Measurements from ENCODE around the gene NRXN3. TPM values are rescaled to one million over a fixed set of nuclear protein-coding genes. Genes with fewer than 3 reads are reported as not detected.
A peak's percentile ranks its signal among the peaks of the same experiment; 100 is the strongest.

Gene NRXN3
- polyA plus RNA-seq, 1 donor (not counting 4 experiments of a cell fraction or from before 2014, with no cell fraction given): 0.89 TPM

DNA sequence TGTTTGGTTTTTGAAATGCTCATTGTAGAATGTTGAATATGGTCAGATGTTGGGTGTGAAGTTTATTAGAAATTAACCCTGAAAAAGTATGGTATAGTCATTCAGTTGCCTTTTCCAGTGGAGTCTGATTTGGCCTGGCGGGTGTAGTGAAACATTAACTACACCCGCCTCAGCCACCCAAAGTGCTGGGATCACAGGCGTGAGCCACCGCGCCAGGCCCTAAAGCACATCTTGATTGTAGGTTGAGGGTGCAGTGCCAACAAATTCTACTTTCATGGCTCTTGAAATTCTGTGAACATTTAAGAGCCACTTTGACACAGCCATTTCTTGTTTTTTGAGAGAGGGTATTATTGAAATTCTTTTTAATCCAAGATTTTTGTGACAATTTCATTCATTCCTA is 1416.2 kb downstream of the NRXN3 start:
- Histone ChIP-seq H3K27me3 (ENCODE audit: control insufficient read depth, extremely low read depth, insufficient read depth, low read length) (no peaks in the 10 kb centered on the region), H3K9ac (ENCODE audit: control insufficient read depth, extremely low read depth, insufficient read depth, low read length) (no peak overlapping the region), H3K9me1 (ENCODE audit: control insufficient read depth, extremely low read depth, insufficient read depth, low read length) (no peaks in the 10 kb centered on the region), H4K20me1 (ENCODE audit: control insufficient read depth, extremely low read depth, insufficient read depth, low read length) (no peaks in the 10 kb centered on the region), H3K4me3 (ENCODE audit: control insufficient read depth in 2 of 3, extremely low read depth in 1 of 3, insufficient read depth in 2 of 3, low read depth in 1 of 3, low read length in 3 of 3) (no peak overlapping the region), H3K36me3 (ENCODE audit: control insufficient read depth in 2 of 2, extremely low read depth in 1 of 2, insufficient read depth in 2 of 2, low read length in 2 of 2) (no peaks in the 10 kb centered on the region), H2AFZ (ENCODE audit: control insufficient read depth, low read length) (peak overlapping the region; percentile 47), H3K79me2 (ENCODE audit: control insufficient read depth, insufficient read depth, low read length) (no peaks in the 10 kb centered on the region), H3K4me2 (ENCODE audit: control insufficient read depth, extremely low read depth, insufficient read depth, low read depth, low read length) (peak overlapping the region; percentile 59), H3K9me3 (ENCODE audit: control insufficient read depth, low read depth, low read length) (no peaks in the 10 kb centered on the region), H3K4me1 (ENCODE audit: control insufficient read depth, extremely low read depth, insufficient read depth, low read length) (peaks cover 36% of the 10 kb centered on the region), H3K27ac (ENCODE audit: control insufficient read depth, insufficient read depth, low read length) (peak overlapping the region; percentile 4)
- DNase-seq (ENCODE audit: low read depth, low spot score) (no peak), FAIRE-seq (no peak)
- dilution Hi-C loops (cut with MboI; ENCODE audit: extremely low pct_ligation_motif_present, low sequenced_read_pairs): no loop called here
- TF ChIP-seq, protein P1, sequence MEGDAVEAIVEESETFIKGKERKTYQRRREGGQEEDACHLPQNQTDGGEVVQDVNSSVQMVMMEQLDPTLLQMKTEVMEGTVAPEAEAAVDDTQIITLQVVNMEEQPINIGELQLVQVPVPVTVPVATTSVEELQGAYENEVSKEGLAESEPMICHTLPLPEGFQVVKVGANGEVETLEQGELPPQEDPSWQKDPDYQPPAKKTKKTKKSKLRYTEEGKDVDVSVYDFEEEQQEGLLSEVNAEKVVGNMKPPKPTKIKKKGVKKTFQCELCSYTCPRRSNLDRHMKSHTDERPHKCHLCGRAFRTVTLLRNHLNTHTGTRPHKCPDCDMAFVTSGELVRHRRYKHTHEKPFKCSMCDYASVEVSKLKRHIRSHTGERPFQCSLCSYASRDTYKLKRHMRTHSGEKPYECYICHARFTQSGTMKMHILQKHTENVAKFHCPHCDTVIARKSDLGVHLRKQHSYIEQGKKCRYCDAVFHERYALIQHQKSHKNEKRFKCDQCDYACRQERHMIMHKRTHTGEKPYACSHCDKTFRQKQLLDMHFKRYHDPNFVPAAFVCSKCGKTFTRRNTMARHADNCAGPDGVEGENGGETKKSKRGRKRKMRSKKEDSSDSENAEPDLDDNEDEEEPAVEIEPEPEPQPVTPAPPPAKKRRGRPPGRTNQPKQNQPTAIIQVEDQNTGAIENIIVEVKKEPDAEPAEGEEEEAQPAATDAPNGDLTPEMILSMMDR (optimal IDR thresholded peaks at IDR 0.05 in 1 of 3, IDR thresholded peaks at IDR 0.05 in 1 of 3, conservative IDR thresholded peaks at IDR 0.05 in 1 of 3; ENCODE audit: extremely low read depth in 1 of 3, insufficient read depth in 2 of 3, low read length in 3 of 3): no peak
- TF ChIP-seq EZH2 (IDR thresholded peaks at IDR 0.05; ENCODE audit: low read length): no peak

DNA sequence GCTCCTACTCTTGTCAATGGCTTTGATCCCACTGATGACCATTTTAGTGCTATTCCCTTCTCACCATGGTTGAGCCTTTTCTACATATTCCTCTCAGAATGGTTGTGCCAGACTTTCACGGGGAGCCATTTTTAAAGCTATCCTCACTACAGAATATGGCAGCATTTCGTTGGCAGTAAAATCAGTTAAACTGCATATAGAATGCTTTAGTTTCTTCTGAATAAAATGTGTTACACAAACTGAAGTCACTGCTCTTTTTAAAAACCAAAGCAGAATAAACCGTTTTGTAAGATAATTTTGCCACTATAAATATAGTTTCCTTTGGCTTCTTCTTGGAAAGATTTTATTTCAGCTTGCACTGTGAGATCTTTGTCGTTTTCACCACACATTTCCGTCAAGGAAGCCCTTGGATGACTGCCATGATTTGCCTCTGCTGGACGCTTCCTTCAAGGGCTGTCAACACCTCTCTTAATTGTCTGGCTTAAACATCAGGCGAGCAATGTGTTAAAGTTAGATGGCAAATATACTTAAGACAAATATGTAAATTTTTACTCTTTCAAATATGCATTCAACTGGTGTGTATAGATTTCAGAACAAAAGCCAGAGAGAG is 1416.9 kb downstream of the NRXN3 start:
- H3K4me3 ChIP-seq (ENCODE audit: control insufficient read depth in 2 of 3, extremely low read depth in 1 of 3, insufficient read depth in 2 of 3, low read depth in 1 of 3, low read length in 3 of 3): no peak overlapping the region
- no peak for DNase-seq (ENCODE audit: low read depth, low spot score)
- FAIRE-seq: no peak
- H3K27ac ChIP-seq (ENCODE audit: control insufficient read depth, insufficient read depth, low read length): no peak overlapping the region
- no peaks in the 10 kb centered on the region for H3K36me3 ChIP-seq (ENCODE audit: control insufficient read depth in 2 of 2, extremely low read depth in 1 of 2, insufficient read depth in 2 of 2, low read length in 2 of 2)
- H3K9me3 ChIP-seq (ENCODE audit: control insufficient read depth, low read depth, low read length): no peaks in the 10 kb centered on the region
- H3K4me1 ChIP-seq (ENCODE audit: control insufficient read depth, extremely low read depth, insufficient read depth, low read length): peaks cover 32% of the 10 kb centered on the region
- no peak overlapping the region for H3K4me2 ChIP-seq (ENCODE audit: control insufficient read depth, extremely low read depth, insufficient read depth, low read depth, low read length)
- no peaks in the 10 kb centered on the region for H4K20me1 ChIP-seq (ENCODE audit: control insufficient read depth, extremely low read depth, insufficient read depth, low read length)
- H2AFZ ChIP-seq (ENCODE audit: control insufficient read depth, low read length): peak overlapping the region; percentile 37
- H3K27me3 ChIP-seq (ENCODE audit: control insufficient read depth, extremely low read depth, insufficient read depth, low read length): no peaks in the 10 kb centered on the region
- TF ChIP-seq, protein P1 (optimal IDR thresholded peaks at IDR 0.05 in 1 of 3, IDR thresholded peaks at IDR 0.05 in 1 of 3, conservative IDR thresholded peaks at IDR 0.05 in 1 of 3; ENCODE audit: extremely low read depth in 1 of 3, insufficient read depth in 2 of 3, low read length in 3 of 3): no peak
- TF ChIP-seq EZH2 (IDR thresholded peaks at IDR 0.05; ENCODE audit: low read length): no peak
- H3K9ac ChIP-seq (ENCODE audit: control insufficient read depth, extremely low read depth, insufficient read depth, low read length): no peak overlapping the region
- dilution Hi-C loops (cut with MboI; ENCODE audit: extremely low pct_ligation_motif_present, low sequenced_read_pairs): no loop called here
- no peaks in the 10 kb centered on the region for H3K79me2 ChIP-seq (ENCODE audit: control insufficient read depth, insufficient read depth, low read length)
- no peaks in the 10 kb centered on the region for H3K9me1 ChIP-seq (ENCODE audit: control insufficient read depth, extremely low read depth, insufficient read depth, low read length)
